NCI-H69 (cell line): ENCODE results near the gene FAT1.
"Not testable (repeated sequence)": the region's sequence is repeated elsewhere in the genome, so short reads cannot be mapped to it uniquely, and the experiment has no call there.

Experiments used
- DNase-seq: peaks from one replicate; lab custom pipeline; 2025; lab: John Stamatoyannopoulos, UW

Gene FAT1, protein sequence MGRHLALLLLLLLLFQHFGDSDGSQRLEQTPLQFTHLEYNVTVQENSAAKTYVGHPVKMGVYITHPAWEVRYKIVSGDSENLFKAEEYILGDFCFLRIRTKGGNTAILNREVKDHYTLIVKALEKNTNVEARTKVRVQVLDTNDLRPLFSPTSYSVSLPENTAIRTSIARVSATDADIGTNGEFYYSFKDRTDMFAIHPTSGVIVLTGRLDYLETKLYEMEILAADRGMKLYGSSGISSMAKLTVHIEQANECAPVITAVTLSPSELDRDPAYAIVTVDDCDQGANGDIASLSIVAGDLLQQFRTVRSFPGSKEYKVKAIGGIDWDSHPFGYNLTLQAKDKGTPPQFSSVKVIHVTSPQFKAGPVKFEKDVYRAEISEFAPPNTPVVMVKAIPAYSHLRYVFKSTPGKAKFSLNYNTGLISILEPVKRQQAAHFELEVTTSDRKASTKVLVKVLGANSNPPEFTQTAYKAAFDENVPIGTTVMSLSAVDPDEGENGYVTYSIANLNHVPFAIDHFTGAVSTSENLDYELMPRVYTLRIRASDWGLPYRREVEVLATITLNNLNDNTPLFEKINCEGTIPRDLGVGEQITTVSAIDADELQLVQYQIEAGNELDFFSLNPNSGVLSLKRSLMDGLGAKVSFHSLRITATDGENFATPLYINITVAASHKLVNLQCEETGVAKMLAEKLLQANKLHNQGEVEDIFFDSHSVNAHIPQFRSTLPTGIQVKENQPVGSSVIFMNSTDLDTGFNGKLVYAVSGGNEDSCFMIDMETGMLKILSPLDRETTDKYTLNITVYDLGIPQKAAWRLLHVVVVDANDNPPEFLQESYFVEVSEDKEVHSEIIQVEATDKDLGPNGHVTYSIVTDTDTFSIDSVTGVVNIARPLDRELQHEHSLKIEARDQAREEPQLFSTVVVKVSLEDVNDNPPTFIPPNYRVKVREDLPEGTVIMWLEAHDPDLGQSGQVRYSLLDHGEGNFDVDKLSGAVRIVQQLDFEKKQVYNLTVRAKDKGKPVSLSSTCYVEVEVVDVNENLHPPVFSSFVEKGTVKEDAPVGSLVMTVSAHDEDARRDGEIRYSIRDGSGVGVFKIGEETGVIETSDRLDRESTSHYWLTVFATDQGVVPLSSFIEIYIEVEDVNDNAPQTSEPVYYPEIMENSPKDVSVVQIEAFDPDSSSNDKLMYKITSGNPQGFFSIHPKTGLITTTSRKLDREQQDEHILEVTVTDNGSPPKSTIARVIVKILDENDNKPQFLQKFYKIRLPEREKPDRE (N-terminal part only)

DNA sequence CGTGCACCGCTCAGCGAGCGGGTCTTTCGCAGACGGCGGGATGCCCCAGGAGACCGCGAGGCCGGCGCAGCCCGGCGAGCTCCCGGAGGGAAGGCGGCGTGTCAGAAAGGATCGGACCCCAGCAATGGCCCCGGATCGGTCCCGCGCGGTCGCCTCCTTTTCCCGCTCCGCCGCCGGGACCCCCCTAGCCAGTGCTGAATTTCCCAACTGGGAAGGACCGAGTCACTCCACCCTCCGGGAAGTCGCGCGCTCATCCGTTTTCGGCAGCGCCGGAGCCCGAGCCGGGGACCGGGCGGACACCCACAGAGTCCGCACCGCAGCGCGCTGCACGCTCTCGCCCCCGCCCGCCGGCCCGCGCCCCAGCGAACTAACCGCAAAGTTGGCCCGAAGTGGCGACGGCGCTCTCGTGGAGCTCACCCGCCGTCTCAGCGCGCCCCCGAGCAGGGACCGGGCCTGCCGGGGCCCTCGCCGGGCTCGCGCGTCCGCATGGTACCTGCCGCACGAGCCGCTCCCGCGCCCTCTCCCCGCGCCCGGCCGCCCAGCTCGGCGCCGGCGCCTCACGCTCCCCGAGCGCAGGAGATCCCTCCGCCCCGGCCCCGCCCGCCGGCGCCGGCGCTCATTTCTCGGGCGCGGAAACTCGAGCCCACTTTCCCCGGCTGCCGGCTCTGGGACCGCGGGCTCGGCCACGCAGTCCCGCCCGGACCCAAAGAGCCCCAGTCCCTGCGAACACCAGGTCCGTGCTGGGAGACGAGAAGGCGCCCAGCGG, at the start of gene FAT1:
FAT1 (minus strand) TSS at position 565 of the 766 bp plus-strand sequence. CDS start 14,029 bp downstream, outside the sequence.
- peak; percentile 85 for DNase-seq

DNA sequence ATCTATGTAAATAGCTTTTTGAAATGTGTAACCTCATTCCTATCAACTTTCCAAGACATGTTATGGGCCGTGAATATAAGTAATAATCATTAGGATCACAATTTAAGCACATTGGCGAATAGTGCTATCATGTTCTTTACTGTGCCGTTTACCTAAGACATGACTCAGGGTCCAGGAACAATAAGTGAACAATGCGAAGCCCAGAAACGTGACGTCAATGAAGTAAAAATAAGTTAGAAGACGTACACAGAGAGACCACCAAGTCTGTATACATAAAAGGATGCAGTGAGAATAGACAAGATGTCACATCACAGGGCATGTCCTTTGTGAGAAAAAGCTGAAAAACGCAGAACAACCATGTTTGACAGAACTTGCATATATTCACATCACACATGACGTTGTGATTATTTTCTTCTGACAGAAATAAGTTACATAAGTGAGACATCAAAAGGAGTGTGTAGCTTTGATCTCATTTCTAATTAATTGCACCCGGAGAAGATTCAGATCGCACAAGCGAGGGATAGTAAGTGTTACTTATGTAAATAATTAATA, 49.4 kb upstream of the FAT1 start:
- no peak for DNase-seq

DNA sequence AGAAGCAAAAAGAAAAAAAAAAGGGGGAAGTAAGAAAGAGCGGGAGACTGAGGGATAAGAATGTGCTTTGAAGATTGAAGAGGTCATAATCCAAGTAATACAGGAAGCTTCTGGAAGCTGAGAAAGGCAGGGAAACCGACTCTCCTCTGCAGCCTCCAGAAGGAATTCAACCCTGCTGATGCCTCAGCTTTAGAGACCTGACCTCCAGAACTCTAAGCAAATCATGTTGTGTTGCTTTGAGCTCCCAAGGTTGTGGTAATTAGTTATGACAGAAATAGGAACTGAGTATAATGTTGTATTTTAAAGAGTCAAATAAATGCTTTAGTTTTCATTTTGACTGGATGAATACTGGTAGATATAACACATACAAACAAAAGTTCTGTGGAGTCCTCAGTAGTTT, 48.0 kb upstream of the FAT1 start:
- DNase-seq, result no peak

DNA sequence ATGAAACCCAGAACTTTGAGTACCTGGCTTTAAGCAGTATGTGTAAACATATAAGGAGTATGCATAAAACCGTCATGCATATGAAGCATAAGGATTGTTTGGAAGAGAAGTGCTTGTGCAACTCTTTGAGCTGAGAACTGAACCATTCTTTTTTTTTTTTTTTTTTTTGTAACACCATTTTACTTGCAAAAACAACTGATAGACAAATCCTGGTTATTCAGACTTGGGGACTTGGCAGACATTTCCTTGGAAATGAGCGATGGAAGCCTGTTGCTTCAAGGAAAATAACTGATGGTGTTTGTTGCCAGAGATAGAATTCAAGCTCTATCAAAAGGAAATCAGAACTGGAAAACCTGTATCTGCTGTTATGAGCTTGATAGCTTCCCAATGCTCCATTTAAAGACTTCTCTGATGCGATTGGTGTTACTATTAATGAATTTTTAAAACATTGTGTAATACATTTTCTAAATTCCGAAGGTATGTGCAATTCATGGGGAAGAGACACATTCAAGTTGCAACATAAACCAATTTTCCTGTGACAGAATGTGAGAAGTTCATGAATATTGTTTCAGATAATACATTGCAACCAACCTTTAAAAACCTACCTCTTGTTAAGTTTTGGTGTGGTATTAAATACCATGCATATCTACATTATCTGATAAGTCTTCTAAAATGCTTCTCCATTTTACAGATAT, 47.0 kb upstream of the FAT1 start:
- DNase-seq, result no peak

DNA sequence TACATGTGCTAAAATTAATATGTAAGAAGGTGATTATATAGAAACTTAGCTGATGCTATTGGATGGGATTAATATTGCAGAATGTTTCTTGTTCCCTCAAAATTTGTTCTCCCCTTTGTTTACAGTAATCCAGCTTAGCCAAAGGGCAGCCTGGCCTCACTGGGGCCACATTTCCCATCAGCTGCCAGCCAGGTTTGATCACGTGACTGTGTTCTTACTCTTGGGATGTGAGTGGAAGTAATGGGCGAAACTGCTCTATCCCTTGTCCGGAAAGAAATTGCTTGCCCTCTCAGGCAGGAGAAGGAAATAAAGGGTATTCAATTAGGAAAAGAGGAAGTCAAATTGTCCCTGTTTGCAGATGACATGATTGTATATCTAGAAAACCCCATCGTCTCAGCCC, 44.1 kb upstream of the FAT1 start:
- DNase-seq, result no peak

DNA sequence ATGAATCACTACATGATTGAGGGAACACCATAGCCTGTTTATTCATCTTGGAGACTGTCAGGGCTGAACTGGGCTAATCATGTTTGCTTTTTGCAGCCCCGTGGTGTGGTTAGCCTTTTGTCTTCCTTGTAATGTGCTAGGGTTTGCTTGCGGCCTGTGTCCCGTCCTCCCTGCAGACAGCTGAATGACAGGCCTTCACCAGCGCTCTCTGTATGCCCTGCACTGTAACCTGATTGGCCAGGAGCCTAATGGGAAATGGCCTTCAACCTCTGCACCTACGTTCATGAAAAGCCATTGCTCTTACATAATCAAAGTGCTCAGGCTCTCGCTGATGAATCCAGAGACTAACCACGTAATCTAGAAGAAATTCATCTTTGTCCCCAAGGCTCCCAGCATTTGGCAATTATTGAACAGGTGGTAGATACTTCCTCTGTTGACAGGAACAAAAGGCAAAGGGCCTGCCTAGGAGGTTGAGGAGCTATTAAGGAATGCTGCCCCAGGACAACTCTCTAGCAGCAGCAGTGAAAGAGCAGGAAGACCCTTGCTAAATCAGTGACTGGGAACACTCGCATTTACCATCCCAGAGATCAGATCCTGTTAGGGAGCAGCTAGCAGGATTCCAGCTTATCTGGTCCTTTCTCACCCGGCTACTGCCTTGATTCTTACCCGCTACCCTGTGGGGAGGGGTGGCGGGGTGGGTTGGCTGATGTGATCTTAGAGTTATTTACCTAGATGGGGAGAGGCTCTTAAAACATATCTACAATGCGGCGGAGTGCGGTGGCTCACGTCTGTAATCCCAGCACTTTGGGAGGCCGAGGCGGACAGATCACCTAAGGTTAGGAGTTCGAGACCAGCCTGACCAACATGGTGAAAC, 42.3 kb upstream of the FAT1 start:
- DNase-seq, result peak; percentile 84

DNA sequence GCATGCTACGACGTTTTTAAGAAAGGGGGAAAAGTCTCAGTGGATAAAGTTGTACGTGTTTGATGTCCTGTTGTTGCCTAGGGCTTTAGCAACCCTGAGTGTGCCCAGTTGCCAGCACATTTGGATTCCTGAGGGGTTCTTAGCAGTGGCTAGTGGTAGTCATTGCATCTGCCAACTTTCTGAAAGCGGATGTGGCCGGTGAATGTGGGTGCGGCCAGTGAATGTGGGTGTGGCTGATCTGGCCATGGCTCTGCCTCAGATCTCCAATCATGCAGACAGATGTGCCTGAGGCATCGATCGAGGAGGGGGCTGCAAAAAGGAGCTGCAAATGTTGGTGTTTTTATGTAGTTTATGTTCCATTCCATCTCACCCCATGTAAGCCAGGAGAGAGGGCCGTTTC, 41.5 kb upstream of the FAT1 start:
- DNase-seq, result peak; percentile 78

DNA sequence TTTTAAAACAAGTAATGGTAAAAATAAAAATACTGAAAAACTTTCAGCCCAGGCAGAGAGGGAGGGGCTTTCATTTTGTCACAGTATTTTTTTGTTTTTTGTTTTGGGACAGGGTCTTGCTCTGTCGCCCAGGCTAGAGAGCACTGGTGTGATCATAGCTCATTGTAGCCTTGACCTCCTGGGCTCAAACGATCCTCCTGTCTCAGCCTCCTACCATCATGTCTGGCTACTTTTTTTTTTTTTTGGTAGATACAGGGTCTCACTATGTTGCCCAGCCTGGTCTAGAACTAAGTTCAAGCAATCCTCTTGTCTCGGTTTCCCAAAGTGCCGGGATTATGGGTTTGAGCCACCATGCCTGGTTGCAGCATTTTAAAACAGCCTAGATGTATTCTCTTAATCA, 40.8 kb upstream of the FAT1 start:
- no peak for DNase-seq

DNA sequence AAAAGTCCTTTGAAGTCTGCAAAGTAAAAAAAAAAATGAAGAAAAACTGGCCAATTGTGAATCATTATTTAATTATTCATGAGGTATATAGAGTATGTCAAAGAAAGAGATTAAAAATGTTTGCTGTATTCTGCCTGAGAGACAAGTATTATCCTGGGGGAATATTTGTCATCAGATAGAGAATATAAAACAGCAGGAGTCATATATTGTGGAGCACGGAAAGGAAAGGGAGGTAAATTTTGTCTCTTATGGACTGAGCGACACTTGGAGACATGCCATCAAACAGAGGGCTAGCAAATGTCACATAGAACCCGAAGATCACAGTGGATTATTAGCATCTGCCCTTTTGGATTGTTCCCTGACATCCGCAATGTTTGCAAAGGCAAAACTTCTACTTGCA, 39.2 kb upstream of the FAT1 start:
- peak; percentile 23 for DNase-seq

DNA sequence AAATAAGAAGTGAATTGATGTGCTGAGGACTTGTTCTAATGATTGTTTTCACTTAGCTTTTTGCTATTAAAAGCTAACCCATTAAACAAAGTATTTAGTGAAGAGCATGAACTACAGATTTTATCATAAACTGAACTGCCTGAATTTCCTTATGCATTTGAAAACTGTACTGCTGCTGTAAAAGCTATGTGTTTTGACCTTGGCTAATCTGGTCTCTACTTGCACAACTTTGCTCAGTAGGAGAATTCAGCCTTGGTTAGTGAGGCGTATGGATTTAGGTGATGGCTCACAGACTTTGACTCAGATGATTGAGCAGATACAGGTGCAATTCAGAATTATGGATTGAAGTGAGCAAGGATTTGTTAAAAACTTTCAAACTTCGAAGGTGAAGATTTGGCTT, 38.7 kb upstream of the FAT1 start:
- DNase-seq, result no peak

DNA sequence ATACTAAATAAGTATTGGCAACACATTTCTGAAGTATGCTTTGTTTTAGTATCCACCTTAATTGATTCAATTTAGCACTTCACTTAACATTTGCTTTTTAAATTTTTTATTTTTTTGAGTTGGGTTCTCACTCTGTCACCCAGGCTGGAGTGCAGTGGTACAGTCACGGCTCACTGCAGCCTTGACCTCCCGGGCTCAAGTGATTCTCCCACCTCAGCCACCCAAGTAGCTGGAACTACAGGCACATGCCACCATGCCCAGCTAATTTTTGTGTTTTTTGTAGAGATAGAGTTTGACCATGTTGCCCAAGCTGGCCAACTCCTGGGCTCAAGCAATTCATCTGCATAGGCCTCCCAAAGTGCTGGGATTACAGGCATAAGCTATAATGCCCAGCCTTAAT, 38.3 kb upstream of the FAT1 start:
- DNase-seq, result not testable (repeated sequence)

DNA sequence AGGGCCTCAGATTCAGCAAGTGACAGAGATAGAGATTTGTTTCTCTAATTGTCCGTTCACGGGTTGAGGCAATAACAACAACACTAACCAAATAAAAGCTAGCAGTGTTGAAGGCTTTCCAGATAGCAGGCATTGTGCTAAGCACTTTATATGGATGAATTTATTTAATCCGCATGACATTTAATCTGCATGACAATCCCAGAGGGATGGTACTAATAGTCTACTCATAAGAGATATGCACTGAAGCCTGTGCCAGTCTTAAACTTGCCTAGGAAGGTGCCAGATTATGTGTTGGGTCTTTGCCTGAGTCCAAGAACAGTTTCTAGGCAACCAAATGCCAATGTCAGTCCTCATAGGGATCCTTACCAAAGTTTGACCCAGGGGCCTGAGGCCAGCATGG, 37.7 kb upstream of the FAT1 start:
- DNase-seq, result no peak

DNA sequence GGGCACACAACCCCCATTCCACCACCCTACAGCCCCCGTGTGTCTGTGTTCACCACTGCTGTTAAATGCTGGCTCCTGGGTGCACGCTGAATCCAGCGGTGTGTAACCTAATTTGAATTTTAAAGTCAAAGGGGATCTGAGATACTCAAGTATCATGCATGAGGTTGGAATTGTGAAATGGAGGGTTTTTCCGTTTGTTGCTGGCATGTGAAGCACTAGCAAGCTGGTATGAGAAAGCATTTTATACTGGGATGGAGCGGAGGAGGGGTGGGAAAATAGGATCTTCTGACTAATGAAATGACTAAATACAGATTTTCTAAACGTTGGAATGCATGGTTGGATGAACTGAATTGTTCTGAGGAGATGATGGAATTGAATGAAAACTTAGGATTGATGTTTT, 36.9 kb upstream of the FAT1 start:
- DNase-seq, result no peak

DNA sequence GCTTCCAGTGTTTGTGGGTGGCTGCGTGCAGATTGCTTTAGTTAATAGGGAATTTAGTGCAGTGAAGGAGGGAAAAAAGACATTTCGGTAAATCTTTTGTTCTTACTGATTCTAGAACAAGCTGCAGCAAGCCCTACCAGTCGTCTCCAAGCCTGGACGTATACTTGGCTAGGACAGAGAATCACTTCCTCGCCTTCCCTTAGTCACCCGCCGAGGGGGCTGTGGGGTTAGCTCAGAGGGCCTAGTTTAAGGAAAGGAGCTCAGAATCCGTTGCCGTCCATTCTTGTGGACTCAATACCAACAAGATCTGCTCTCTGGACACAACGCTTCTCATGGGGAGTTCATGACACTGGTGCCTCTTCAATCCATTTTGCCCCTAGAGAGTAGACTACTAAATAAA, 36.3 kb upstream of the FAT1 start:
- no peak for DNase-seq

DNA sequence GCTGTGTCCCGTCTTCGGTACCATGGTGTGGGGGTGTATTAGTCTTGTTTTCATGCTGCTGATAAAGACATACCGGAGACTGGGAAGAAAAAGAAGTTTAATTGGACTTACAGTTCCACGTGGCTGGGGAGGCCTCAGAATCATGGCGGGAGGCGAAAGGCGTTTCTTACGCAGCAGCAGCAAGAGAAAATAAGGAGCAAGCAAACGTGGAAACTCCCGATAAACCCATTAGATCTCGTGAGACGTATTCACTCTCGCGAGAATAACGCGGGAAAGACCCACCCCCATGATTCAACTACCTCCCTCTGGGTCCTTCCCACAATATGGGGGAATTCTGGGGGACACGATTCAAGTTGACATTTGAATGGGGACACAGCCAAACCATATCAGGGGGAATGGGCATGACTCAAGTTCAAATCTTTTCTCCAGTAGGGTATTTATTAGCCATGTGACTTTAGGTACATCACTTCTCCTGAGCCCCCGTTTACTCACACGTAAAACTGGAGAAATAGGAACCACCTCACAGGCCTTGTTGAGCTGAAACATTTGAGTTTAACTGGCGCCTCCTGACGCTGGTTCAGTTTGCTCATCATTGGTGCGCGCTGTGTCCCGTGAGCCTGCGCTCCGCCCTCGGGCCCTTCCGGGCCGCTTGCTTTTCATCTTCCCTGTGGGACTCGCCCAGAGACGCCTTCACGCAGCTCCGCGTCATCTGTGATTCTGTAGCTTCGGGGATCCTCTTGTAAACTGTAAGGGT, 35.5 kb upstream of the FAT1 start:
- DNase-seq, result no peak

DNA sequence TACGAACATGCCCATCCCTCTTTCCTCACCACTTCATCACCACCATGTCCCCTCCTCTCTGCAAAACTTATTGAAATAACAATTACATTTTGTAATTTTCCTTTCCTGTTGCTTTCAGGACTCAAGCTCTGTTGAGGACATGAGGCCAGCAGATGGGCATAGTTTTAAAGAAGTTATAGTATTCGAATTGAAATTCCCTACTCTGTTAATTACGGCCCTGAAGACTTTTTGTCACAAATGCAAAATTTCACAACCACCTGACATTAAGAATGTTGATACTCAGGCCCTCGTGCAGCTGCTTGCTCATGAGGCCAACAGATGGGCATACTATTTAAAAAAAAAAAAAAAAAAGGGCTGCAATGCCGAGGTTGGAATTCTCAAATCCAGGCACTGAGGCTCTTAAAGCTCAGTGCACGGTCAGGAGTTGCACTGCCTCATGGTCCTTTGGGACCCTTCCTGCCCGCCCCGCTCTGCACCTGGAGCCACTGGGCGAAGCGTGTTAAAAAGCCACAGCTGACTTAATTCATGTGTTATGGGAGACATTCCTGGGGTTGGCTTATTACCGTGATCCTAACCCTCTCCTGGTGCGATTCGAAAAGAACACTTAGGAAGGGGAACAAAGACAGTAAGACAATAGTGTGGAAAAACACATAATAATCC, 34.2 kb upstream of the FAT1 start:
- DNase-seq, result peak; percentile 15

DNA sequence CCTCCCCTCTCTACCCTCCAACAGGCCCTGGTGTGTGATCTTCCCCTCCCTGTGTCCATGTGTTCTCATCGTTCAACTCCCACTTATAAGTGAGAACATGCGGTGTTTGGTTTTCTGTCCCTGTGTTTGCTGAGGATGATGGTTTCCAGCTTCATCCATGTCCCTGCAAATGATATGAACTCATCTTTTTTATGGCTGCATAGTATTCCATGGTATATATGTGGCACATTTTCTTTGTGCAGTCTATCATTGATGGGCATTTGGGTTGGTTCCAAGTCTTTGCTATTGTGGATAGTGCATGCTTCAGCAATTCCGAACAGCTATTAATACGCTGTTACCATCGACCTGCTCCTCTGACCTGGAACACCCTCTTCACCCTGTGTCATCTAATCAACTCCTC, 32.9 kb upstream of the FAT1 start:
- not testable (repeated sequence) for DNase-seq
